Activated naive CD4-positive, alpha-beta T cell treated with anti-CD3 and anti-CD28 coated beads, Interleukin-2, amount 10 ng/mL, durations not matched to agents 7 days and 5 days (primary cell): ENCODE measurements around the gene C12orf56.
A peak's percentile ranks its signal among the peaks of the same experiment; 100 is the strongest.
"Not testable (repeated sequence)": the region's sequence is repeated elsewhere in the genome, so short reads cannot be mapped to it uniquely, and the experiment has no call there.

ENCODE experiments used
- CTCF ChIA-PET: fragments of 350-600 bp; sonication (Branson Sonifier 250); formaldehyde crosslinking; loops from one replicate; lab custom pipeline; 2021; ENCODE audit warnings: antibody characterized with exemption; lab: Charles Lee
- DNase-seq: peaks from one replicate; pipeline ENCODE4 v3.0.0-alpha.2; 2020
- H3K27ac Mint-ChIP-seq: one replicate; pipeline ENCODE4 v1.8.0; 2021; ENCODE audit warnings: mild to moderate bottlenecking, moderate library complexity, mixed read lengths
- H3K27me3 Mint-ChIP-seq: one replicate; pipeline ENCODE4 v1.8.0; 2021; ENCODE audit warnings: mild to moderate bottlenecking, mixed read lengths
- H3K36me3 Mint-ChIP-seq: one replicate; pipeline ENCODE4 v1.8.0; 2021; ENCODE audit warnings: mixed read lengths
- H3K4me1 Mint-ChIP-seq: one replicate; pipeline ENCODE4 v1.8.0; 2021; ENCODE audit warnings: mixed read lengths
- H3K4me3 Mint-ChIP-seq: one replicate; pipeline ENCODE4 v1.8.0; 2021; ENCODE audit warnings: mild to moderate bottlenecking, moderate library complexity, mixed read lengths
- H3K9me3 Mint-ChIP-seq: one replicate; pipeline ENCODE4 v1.8.0; 2021; ENCODE audit warnings: mixed read lengths

The C12orf56 gene

DNA sequence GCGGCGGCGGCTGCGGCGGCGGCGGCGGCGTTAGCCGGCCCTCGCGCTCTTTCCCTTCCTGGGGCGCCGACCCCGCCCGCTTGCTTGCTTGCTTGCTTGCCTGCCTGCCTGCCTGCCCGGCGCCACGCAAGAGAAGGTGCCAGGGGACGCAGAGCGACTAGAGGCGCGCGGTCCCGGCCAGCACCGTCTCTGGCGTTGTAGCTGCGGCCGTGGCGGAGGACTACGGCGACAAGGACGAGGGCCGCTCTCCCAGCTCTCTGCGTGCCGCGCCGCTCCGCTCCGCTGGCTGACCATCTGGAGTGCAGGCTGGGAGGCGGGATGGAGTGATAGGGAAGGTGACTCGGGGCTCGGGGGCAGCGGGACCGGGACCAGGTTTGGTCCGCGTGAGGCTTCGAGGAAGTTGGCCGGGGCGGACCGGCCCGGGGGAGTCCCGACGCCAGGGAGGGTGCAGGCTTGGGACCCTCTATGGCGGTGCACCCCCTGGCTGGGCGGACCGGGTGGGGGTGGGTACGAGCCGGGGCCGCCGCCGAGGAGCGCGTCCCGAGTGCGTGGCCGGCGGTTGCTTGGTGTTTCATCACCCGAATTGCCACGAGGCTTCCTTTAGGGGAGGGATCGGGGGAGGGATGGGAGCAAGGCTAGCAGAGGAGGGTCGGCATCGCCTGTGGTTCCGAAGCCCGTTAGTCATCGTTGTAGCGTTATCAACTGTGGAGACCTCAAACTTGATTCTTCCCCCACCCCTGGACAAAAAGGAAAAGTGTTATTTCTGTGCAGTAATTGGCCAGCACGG is 14.1 kb upstream of the C12orf56 start:
- H3K4me1 Mint-ChIP-seq: peaks cover 44% of the 10 kb centered on the region
- peak; percentile 75 for DNase-seq
- H3K36me3 Mint-ChIP-seq: peaks cover 6% of the 10 kb centered on the region
- H3K9me3 Mint-ChIP-seq: no peaks in the 10 kb centered on the region
- CTCF ChIA-PET: interaction anchor here (1.0 to 1.3 kb wide), 2 partner anchors 14 to 16 kb away, joined by 3 to 6 read pairs; partner anchors contain the start of gene C12orf56
- H3K27me3 Mint-ChIP-seq: no peaks in the 10 kb centered on the region
- H3K4me3 Mint-ChIP-seq: peak overlapping the region; percentile 92
- H3K27ac Mint-ChIP-seq: peak overlapping the region; percentile 98

DNA sequence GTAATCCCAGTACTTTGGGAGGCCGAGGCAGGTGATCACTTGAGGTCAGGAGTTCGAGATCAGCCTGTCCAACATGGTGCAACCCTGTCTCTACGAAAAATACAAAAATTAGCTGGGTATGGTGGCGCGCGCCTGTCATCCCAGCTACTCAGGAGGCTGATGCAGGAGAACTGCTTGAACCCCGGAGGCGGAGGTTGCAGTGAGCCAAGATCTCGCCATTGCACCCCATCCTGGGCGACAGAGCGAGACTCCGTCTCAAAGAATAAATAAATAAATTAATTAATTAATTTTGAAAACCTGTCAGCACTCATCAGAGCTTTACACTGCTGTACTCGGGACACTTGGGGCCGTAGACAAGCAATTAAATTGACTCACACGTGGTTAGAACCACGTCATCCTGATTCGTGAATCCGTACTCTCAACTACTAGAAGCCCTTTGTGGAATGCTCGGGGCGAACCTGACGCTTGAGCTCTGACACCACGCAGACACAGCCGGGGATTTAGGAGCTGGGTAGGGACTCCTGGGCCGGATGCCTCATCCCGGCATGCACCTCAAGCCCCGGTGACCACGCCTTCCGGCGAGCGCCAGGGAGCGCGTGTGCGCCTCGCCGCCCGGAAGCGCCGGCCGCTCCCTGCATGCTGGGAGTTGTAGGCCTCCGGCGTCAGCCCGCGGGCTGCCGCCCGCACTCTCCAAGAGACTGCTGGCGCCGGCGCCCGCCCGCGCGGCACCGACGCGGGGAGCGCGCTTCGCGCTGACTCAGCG is 13.3 kb upstream of the C12orf56 start, which contains the start of gene XPOT:
Gene XPOT (plus strand): TSS at position 686 of the 763 bp plus-strand sequence. CDS start 5,644 bp downstream, outside the sequence.
- no peaks in the 10 kb centered on the region for H3K27me3 Mint-ChIP-seq
- CTCF ChIA-PET: interaction anchor here (1.0 to 1.3 kb wide), 2 partner anchors 13 to 15 kb away, joined by 3 to 6 read pairs; partner anchors contain the start of gene C12orf56
- H3K4me1 Mint-ChIP-seq: peaks cover 45% of the 10 kb centered on the region
- no peaks in the 10 kb centered on the region for H3K9me3 Mint-ChIP-seq
- DNase-seq: peak; percentile 95
- peak within 1 kb of the TSS; percentile 92 for H3K4me3 Mint-ChIP-seq
- H3K36me3 Mint-ChIP-seq: peaks cover 6% of the 10 kb centered on the region
- peak within 1 kb of the TSS; percentile 98 for H3K27ac Mint-ChIP-seq

DNA sequence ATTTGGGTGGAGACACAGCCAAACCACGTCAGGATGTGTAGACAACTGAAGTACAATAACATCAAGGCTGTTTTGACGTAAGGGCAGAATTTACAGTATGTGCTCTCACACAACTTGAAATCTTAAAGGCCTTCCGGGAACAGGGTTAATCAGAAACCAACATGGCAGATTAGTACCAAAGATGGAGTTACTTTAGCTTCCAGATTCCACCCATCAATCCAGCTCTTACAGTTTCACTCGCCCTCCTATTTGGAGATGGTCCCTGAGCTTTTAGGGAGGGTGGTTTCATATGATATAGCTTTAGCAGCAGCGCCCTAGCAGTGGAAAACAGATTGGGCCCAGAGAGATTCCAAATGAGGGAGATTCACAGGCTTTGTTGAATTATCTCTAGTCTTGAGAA is 11.6 kb upstream of the C12orf56 start:
- Mint-ChIP-seq H3K4me1 (peaks cover 40% of the 10 kb centered on the region), H3K36me3 (peaks cover 6% of the 10 kb centered on the region), H3K4me3 (no peak overlapping the region), H3K27me3 (no peaks in the 10 kb centered on the region), H3K9me3 (no peaks in the 10 kb centered on the region), H3K27ac (peak overlapping the region; percentile 22)
- no peak for DNase-seq
- CTCF ChIA-PET: interaction anchor here (0.6 kb wide), 1 partner anchor 563 kb away, joined by 3 read pairs; no protein-coding TSS in a partner anchor

DNA sequence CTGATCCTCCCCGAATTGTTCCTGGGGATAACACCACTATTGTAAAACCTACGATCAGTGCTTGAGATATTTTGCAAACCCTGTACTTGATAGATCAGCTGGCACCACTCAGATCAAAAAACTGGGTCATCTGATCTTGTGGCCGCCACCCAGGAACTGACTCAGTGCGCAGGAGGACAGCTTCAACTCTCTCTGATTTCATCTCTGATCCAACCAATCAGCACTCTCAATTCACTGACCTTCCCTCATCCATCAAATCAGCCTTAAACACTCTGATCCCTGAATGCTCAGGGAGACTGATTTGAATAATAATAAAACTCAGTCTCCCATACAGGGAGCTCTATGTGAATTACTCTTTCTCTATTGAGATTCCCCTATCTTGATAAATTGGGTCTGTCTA is 9.5 kb upstream of the C12orf56 start:
- CTCF ChIA-PET: no interaction called here
- Mint-ChIP-seq H3K36me3 (peaks cover 2% of the 10 kb centered on the region), H3K27me3 (no peaks in the 10 kb centered on the region), H3K9me3 (no peaks in the 10 kb centered on the region), H3K4me3 (no peak overlapping the region), H3K4me1 (peaks cover 21% of the 10 kb centered on the region), H3K27ac (no peak overlapping the region)
- DNase-seq: no peak

DNA sequence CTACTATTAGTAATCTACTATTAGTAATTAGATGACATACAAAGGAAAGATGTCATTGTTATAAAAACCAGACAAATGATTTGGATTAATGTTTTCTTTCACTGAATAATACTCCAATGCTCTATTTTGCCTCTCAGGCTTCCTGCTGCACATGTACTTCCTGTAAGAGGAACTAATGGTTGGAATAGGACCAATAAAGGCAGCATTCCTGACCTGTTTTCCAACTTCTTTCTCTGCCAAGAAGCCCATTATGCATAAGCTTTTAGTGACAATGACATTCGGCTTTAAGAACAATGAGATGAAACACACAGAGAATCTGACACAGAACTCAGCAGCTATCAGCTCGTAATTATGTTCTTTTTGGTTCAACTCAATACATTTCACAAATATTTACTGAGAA is 5.2 kb upstream of the C12orf56 start:
- DNase-seq: no peak
- no peak overlapping the region for H3K27ac Mint-ChIP-seq
- CTCF ChIA-PET: no interaction called here
- no peaks in the 10 kb centered on the region for H3K36me3 Mint-ChIP-seq
- H3K27me3 Mint-ChIP-seq: peaks cover 13% of the 10 kb centered on the region
- H3K4me3 Mint-ChIP-seq: no peak overlapping the region
- H3K9me3 Mint-ChIP-seq: no peaks in the 10 kb centered on the region
- peaks cover 20% of the 10 kb centered on the region for H3K4me1 Mint-ChIP-seq

DNA sequence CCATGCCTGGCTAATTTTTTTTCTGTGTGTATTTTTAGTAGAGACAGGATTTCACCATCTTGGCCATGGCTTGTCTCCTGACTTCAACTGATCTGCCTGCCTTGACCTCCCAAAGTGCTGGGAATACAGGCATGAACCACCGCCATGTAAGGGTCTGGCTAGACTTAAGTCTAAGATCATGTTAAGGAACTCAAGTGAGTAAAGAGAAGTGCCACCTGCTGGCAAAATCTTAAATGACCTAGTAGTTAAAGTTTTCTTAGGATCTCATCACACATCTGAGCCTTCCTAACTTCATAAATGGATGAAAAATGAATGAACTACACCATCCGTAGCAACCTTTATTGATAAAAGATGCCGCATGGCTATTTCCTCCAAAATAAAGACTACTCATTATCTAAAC is 1.7 kb upstream of the C12orf56 start:
- peaks cover 16% of the 10 kb centered on the region for H3K4me1 Mint-ChIP-seq
- no peak overlapping the region for H3K4me3 Mint-ChIP-seq
- no peak overlapping the region for H3K27ac Mint-ChIP-seq
- peak; percentile 35 for DNase-seq
- H3K27me3 Mint-ChIP-seq: peaks cover 33% of the 10 kb centered on the region
- no peaks in the 10 kb centered on the region for H3K9me3 Mint-ChIP-seq
- H3K36me3 Mint-ChIP-seq: no peaks in the 10 kb centered on the region
- CTCF ChIA-PET: interaction anchor here (1.0 kb wide), 1 partner anchor 118 kb away, joined by 3 read pairs; no protein-coding TSS in a partner anchor

DNA sequence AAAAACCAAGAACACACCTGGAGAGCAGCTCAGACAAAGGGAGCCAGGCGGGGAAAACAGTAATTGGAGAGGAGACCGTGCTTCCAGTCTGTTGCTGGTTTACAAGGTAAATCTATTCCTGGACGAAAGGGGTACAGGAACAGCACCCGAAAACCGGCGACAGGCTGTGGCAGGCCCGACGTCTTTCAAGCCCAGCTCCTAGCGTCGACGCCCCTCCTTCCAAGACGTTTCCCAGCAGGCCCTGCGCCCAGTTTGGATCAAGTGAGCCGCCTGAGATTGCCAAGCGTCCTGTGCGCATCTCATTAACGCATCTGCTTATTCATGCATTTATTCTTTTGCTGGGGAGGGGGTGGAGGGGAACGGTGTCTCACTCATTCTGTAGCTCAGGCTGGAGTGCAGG is 1.4 kb downstream of the C12orf56 start:
- CTCF ChIA-PET: interaction anchor here (0.6 kb wide), 1 partner anchor 15 kb away, joined by 3 read pairs; the partner anchor contains the start of gene XPOT
- Mint-ChIP-seq H3K27me3 (peaks cover 33% of the 10 kb centered on the region), H3K9me3 (no peaks in the 10 kb centered on the region), H3K4me3 (no peak overlapping the region), H3K36me3 (no peaks in the 10 kb centered on the region), H3K4me1 (peaks cover 41% of the 10 kb centered on the region), H3K27ac (no peak overlapping the region)
- DNase-seq: no peak

DNA sequence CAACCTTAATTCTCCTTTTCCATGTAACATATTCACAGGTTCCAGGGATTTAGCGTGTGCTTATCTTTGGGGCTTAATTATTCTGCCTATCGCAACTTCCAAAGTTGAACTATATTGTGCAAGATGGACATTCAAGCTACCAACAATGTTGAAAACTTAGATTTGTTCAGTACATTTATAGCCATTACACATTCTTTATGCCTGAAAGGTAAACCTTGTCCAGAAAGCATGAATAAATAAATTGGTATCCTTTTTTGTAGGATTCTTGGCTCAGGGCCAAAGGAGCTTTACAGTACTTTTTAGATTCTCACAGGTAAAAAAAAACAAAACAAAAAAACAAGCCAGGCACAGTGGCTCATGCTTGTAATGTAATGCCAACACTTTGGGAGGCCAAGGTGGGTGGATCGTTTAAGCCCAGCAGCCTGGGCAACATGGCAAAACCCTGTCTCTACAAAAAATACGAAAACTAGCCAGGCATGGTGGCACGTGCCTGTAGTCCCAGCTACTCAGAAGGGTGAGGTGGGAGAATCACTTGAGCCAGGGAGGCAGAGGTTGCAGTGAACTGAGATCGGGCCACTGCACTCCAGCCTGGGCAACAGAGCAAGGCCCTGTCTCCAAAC is 3.3 kb downstream of the C12orf56 start:
- H3K36me3 Mint-ChIP-seq: peaks cover 1% of the 10 kb centered on the region

DNA sequence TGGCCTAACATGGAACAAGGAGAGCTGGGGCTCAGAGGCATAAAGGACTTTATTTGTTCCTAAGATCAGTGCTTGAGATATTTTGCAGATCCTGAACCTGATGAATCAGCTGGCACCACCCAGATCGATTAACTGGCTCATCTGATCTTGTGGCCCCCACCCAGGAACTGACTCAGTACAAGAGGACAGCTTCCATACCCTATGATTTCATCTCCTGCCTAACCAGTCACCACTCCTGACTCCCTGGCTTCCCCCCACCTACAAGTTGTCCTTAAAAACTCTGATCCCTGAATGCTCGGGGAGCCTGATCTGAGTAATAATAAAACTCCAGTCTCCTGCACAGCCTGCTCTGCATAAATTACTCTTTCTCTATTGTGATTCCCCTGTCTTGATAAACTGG is 5.1 kb downstream of the C12orf56 start:
- Mint-ChIP-seq H3K27ac (peak overlapping the region; percentile 98), H3K4me3 (peak overlapping the region; percentile 10), H3K36me3 (peaks cover 10% of the 10 kb centered on the region), H3K9me3 (peaks cover 13% of the 10 kb centered on the region), H3K4me1 (peaks cover 44% of the 10 kb centered on the region), H3K27me3 (peaks cover 17% of the 10 kb centered on the region)
- peak; percentile 34 for DNase-seq
- CTCF ChIA-PET: no interaction called here

More for the DNA sequence above, 3.3 kb downstream of the C12orf56 start:
- DNase-seq: no peak
- CTCF ChIA-PET: no interaction called here
- Mint-ChIP-seq H3K27ac (peak overlapping the region; percentile 66), H3K27me3 (peaks cover 33% of the 10 kb centered on the region), H3K9me3 (no peaks in the 10 kb centered on the region), H3K4me3 (no peak overlapping the region), H3K4me1 (peaks cover 48% of the 10 kb centered on the region)

DNA sequence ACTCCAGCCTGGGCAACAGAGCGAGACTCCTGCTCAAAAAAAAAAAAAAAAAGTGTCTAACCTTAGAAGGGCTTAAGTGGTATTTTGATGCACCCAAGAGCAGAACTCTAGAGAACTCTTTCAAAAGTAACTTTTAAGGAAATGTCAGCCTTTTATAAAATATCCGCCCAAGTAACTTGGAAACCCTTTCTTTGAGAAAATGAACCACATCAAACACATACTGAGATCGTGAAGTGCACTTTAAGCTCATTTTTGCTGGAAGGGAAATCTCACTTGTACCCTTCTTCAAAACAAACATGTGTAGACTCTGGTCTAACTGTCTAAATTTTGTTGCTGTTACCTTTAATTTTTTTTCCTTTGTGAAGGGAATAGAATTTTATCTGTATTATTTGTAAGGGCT is 5.5 kb downstream of the C12orf56 start:
- Mint-ChIP-seq H3K4me3 (peak overlapping the region; percentile 10), H3K4me1 (peaks cover 44% of the 10 kb centered on the region), H3K36me3 (peaks cover 14% of the 10 kb centered on the region), H3K9me3 (peaks cover 17% of the 10 kb centered on the region), H3K27ac (peak overlapping the region; percentile 98), H3K27me3 (peaks cover 13% of the 10 kb centered on the region)
- no peak for DNase-seq
- CTCF ChIA-PET: no interaction called here

DNA sequence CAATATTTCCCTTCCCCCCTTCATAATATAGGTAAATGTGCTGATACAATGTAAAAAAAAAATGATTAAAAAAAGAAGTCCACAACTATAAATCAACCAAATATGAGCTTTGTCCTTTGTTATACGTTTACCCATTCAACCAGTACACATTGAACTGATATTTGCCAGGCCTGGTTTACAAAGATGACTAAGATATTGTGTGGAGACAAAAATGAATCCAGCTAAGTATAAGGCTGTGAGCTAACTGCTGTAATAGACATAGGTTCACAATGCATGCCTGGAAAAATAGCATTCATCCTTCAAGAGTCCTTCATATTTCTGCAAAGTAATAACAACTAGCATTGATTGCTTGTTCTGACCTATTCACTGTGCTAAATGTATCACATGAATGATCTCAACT is 6.9 kb downstream of the C12orf56 start:
- H3K4me1 Mint-ChIP-seq: peaks cover 41% of the 10 kb centered on the region

DNA sequence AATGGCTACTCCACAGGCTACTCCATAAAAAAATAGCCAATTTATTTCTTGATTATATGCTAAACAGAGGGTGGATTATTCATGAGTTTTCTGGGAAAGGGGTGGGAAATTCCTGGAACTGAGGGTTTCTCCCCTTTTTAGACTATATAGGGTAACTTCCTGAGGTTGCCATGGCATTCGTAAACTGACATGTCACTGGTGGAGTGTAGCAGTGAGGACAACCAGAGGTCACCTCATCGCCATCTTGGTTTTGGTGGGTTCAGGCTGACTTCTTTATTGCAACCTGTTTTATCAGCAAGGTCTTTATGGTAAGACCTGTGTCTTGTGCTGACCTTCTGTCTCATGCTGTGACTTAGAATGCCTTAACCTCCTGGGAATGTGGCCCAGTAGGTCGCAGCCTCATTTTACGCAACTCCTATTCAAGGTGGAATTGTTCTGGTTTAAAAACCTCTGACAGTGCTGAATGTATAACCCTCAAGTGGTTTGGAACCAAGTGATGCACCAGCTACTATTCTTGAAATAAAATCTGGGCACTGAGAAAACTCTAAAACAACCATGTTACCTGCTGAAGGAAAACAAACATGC is 27.7 kb downstream of the C12orf56 start:
- Mint-ChIP-seq H3K36me3 (no peaks in the 10 kb centered on the region), H3K27ac (no peak overlapping the region), H3K27me3 (no peaks in the 10 kb centered on the region), H3K4me1 (no peaks in the 10 kb centered on the region), H3K9me3 (no peaks in the 10 kb centered on the region), H3K4me3 (no peak overlapping the region)
- CTCF ChIA-PET: interaction anchor here (0.7 kb wide), 1 partner anchor 9 kb away, joined by 3 read pairs; no protein-coding TSS in a partner anchor
- DNase-seq: no peak

More for the DNA sequence above, 6.9 kb downstream of the C12orf56 start:
- DNase-seq: no peak
- Mint-ChIP-seq H3K27ac (peak overlapping the region; percentile 98), H3K27me3 (no peaks in the 10 kb centered on the region), H3K9me3 (peaks cover 21% of the 10 kb centered on the region), H3K36me3 (peaks cover 14% of the 10 kb centered on the region), H3K4me3 (no peak overlapping the region)
- CTCF ChIA-PET: no interaction called here

DNA sequence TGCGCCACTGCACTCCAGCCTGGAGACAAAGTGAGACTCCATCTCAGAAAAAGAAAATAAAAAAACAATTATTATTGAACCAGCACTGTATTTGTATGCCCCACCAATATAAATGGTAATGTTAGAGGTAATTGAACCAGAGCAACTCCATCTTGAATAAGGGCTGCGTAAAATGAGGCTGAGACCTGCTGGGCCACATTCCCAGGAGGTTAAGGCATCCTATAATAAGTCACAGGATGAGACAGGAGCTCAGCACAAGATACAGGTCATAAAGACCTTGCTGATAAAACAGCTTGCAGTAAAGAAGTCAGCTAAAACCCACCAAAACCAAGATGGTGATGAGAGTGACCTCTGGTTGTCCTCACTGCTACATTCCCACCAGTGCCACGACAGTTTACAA is 29.4 kb downstream of the C12orf56 start:
- H3K27me3 Mint-ChIP-seq, H3K9me3 Mint-ChIP-seq, DNase-seq, H3K36me3 Mint-ChIP-seq, H3K4me1 Mint-ChIP-seq, CTCF ChIA-PET, H3K27ac Mint-ChIP-seq, H3K4me3 Mint-ChIP-seq: not testable (repeated sequence)
